IPS-18a (cell line): ENCODE data around the gene ZBTB16.
"Not testable (repeated sequence)": the region's sequence is repeated elsewhere in the genome, so short reads cannot be mapped to it uniquely, and the experiment has no call there.

ENCODE experiments used
- H3K27ac ChIP-seq: one replicate; pipeline ENCODE4 v1.5.1; 2013; ENCODE audit warnings: low read length
- H3K27me3 ChIP-seq: one replicate; pipeline ENCODE4 v1.6.1; 2013; ENCODE audit warnings: mild to moderate bottlenecking, low read length; ENCODE audit not compliant: control insufficient read depth, insufficient read depth
- H3K36me3 ChIP-seq: one replicate; pipeline ENCODE4 v1.6.1; 2013; ENCODE audit warnings: low read depth, low read length; ENCODE audit not compliant: control insufficient read depth
- H3K4me1 ChIP-seq: one replicate; pipeline ENCODE4 v1.6.1; 2013; ENCODE audit warnings: low read depth, low read length; ENCODE audit not compliant: control insufficient read depth
- H3K4me3 ChIP-seq: one replicate; pipeline ENCODE4 v1.5.1; 2013; ENCODE audit warnings: low read length
- H3K9ac ChIP-seq: one replicate; pipeline ENCODE4 v1.6.1; 2013; ENCODE audit warnings: mild to moderate bottlenecking, low read length, moderate library complexity
- H3K9me3 ChIP-seq: one replicate; pipeline ENCODE4 v1.6.1; 2013; ENCODE audit warnings: low read depth, low read length; ENCODE audit not compliant: control insufficient read depth

Gene ZBTB16

DNA sequence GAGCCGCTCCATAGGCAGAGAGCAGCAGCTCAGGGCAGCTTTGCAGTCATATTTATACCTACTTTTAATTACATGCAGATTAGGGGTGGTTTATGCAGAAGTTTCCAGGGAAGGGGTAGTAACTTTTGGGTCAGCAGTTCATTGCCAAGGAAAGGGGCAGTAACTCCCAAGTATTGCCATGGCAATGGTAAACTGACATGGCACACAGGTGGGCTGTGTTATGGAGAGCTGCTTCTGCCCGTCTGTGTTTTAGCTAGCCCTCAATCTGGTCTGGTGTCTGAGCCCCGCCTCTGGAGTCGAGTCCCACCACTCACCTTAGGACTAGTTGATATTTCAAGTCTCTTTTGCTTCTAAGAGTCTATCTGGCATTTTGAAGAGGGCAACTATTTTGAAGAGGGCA lies 12.2 kb upstream of the ZBTB16 start:
- Histone ChIP-seq H3K9me3 (no peaks in the 10 kb centered on the region), H3K9ac (no peak overlapping the region), H3K4me3 (no peak overlapping the region), H3K27ac (no peak overlapping the region), H3K36me3 (no peaks in the 10 kb centered on the region), H3K27me3 (no peaks in the 10 kb centered on the region), H3K4me1 (peaks cover 9% of the 10 kb centered on the region)

DNA sequence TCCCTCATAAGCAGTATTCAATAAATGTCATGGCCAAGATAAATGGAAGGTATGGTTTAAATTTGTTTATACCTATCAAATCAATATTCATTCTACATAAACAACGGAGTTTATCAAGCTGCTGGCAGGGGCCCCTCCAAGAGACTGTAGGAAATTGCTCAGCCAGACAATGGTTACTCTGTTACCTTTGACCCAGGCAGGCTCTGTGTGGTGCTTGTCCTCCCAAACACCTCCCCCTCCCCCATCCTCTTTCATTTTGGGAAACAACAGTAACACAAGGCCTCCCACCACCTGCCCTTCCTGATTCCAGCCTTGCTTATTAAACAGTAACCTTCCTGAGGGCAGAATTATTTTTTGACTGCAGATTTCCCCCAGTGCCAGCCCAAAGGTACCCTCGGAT lies 10.5 kb upstream of the ZBTB16 start:
- no peaks in the 10 kb centered on the region for H3K36me3 ChIP-seq
- no peak overlapping the region for H3K27ac ChIP-seq
- no peaks in the 10 kb centered on the region for H3K9me3 ChIP-seq
- peaks cover 7% of the 10 kb centered on the region for H3K27me3 ChIP-seq
- no peak overlapping the region for H3K9ac ChIP-seq
- no peak overlapping the region for H3K4me3 ChIP-seq
- H3K4me1 ChIP-seq: peaks cover 9% of the 10 kb centered on the region

DNA sequence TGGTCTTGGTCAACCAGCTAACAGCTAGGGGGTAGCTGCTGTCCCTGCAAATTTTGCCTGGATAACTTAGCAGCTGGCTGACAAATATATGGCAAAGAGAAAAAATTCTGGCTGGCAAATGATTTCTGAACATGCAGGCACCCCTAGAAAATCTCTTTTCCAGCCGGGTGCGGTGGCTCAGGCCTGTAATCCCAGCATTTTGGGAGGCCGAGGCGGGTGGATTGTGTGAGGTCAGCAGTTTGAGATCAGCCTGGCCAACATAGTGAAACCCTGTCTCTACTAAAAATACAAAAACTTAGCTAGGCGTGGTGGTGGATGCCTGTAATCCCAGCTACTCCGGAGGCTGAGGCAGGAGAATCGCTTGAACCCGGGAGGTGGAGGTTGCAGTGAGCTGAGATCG lies 9.7 kb upstream of the ZBTB16 start:
- not testable (repeated sequence) for H3K27ac ChIP-seq, H3K4me3 ChIP-seq, H3K9me3 ChIP-seq, H3K4me1 ChIP-seq, H3K9ac ChIP-seq, H3K36me3 ChIP-seq
- peaks cover 12% of the 10 kb centered on the region for H3K27me3 ChIP-seq

DNA sequence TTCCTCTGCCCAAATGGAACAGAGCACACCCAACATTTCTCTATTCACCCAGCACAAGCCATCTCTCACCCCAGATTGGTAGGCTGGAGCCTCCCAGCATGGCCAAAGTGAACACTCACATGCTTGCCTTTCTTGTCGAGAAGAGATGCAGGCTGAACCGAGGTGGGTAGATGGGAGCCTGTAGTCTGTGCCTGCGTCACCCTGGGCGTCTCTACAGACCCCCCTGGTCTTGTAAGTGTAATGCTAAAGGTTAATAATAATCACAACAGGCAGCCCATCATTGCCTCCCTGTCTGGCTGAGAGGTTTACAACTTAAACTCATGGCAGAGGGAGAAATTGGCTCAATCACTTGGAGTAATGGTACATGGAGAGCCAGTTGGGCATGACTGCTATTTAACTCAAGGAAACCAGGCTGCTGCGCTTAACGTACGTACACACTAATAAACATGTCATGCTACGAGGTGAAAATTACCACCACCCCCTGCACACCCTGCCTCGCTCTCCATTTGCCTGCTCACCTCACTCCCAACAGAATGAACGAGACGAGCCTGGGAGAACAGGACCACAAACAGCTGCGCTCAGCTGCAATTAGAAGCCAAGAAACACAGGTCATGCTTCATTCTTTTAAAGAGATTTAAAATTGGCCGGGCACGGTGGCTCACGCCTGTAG lies 9.1 kb upstream of the ZBTB16 start:
- no peak overlapping the region for H3K9ac ChIP-seq
- H3K9me3 ChIP-seq: no peaks in the 10 kb centered on the region
- peaks cover 9% of the 10 kb centered on the region for H3K4me1 ChIP-seq
- no peaks in the 10 kb centered on the region for H3K36me3 ChIP-seq
- no peak overlapping the region for H3K4me3 ChIP-seq
- H3K27me3 ChIP-seq: peaks cover 18% of the 10 kb centered on the region
- no peak overlapping the region for H3K27ac ChIP-seq

DNA sequence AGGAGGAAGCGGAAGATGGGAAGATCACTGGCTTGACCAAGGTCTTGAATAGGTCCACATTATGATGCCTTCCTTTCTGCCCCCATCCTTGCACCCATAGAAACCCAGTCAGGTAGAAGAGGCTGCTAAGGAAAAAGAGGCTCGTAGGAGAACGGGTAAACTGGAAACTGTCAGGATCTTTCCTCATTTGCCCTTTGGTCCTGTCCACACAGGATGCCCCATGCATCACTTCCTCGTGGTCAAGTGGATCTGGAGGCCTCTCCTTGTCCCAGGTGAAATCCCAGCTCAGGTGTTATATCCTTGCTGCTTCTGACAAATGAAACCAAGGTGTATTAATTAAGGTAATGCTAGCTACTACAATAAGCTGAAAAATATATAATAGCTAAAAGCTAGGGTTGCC lies 8.0 kb upstream of the ZBTB16 start:
- H3K4me1 ChIP-seq: peaks cover 9% of the 10 kb centered on the region
- no peaks in the 10 kb centered on the region for H3K9me3 ChIP-seq
- H3K36me3 ChIP-seq: no peaks in the 10 kb centered on the region
- H3K27me3 ChIP-seq: peaks cover 29% of the 10 kb centered on the region
- H3K27ac ChIP-seq: no peak overlapping the region
- H3K4me3 ChIP-seq: no peak overlapping the region
- no peak overlapping the region for H3K9ac ChIP-seq

DNA sequence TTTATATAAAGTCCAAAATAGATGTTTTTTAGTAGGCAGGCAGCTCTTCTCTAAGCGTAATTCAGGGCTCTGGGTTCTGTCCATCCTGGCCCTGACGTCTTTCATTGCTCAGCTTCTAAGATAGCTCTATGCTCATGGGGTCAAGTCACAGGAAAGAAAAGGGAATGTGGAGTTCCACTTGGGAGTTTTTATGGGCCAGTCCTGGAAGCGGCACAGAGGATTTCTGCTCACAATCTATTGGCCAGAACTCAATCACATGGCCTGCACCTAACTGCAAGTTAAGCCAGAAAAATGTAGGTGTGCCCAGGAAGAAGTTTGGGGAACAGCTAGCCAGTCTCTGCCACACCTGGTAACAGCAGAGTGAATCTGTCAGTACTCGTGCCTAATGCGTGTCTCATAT lies 7.4 kb upstream of the ZBTB16 start:
- peaks cover 9% of the 10 kb centered on the region for H3K4me1 ChIP-seq
- no peaks in the 10 kb centered on the region for H3K9me3 ChIP-seq
- H3K27ac ChIP-seq: no peak overlapping the region
- H3K36me3 ChIP-seq: no peaks in the 10 kb centered on the region
- H3K27me3 ChIP-seq: peaks cover 35% of the 10 kb centered on the region
- H3K9ac ChIP-seq: no peak overlapping the region
- H3K4me3 ChIP-seq: no peak overlapping the region

DNA sequence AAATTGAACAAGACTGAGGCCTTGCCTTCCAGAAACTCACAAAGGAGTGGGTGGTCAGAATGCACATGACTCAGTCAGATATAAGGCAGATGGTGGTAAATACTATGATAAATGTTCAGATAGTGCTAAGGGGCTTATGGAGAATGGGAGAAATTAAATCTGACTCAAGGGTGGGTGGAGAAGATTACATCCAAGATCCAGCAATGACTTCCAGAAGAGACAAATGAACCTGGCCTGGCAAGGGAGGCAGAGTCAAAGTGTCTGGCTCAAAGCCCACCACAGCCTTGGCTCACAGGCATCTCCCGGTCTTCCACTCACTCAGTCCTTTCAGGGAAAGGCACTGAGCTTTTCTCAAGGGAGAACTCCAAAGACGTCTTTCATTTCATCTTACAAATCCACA lies 6.1 kb upstream of the ZBTB16 start:
- no peaks in the 10 kb centered on the region for H3K36me3 ChIP-seq
- H3K9ac ChIP-seq: no peak overlapping the region
- H3K9me3 ChIP-seq: no peaks in the 10 kb centered on the region
- H3K4me1 ChIP-seq: peaks cover 21% of the 10 kb centered on the region
- no peak overlapping the region for H3K4me3 ChIP-seq
- peaks cover 48% of the 10 kb centered on the region for H3K27me3 ChIP-seq
- H3K27ac ChIP-seq: no peak overlapping the region

DNA sequence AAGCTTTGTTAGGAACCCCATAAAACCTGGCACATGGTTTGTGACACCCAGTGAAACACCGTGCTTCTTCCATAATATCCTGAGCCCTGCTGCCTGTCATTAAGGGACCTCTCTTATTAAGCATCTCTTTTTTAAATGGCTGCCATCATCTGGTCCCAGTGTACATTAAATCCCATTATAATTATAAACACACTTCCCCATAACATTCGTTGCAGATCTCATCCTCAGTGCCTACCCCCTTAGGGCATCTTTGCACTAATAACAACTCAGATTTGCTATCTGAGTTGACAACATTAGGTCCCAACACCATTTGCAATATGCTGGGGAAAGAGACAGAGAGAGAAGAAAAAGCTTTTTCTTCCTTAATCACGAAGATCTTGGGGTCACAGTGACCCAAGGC lies 4.7 kb upstream of the ZBTB16 start:
- H3K27me3 ChIP-seq: peaks cover 61% of the 10 kb centered on the region

DNA sequence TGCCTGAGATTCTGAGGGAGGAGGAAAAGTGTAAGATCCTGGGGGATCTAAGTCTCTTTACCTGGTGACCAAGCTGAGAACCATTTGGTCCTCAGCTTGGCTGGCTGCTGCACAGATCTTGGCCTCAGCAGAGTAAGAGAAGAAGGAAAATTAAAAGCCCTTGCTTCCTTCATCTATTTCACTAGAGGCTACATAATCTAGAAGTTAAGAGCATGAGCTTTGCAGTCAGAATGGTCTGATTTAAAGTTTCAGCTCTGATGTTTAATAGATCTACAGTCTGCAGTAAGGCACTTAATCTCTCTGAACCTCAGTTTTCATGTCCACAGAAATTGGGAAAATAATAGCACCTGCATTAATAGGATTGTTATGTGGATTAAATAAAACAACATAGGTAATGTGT lies 3.1 kb upstream of the ZBTB16 start:
- no peak overlapping the region for H3K9ac ChIP-seq
- peaks cover 77% of the 10 kb centered on the region for H3K27me3 ChIP-seq
- no peak overlapping the region for H3K4me3 ChIP-seq
- H3K9me3 ChIP-seq: no peaks in the 10 kb centered on the region
- H3K4me1 ChIP-seq: peaks cover 21% of the 10 kb centered on the region
- no peaks in the 10 kb centered on the region for H3K36me3 ChIP-seq
- no peak overlapping the region for H3K27ac ChIP-seq

More for the DNA sequence above, 4.7 kb upstream of the ZBTB16 start:
- Histone ChIP-seq H3K4me1 (peaks cover 19% of the 10 kb centered on the region), H3K9me3 (no peaks in the 10 kb centered on the region), H3K9ac (no peak overlapping the region), H3K4me3 (no peak overlapping the region), H3K36me3 (no peaks in the 10 kb centered on the region), H3K27ac (no peak overlapping the region)

DNA sequence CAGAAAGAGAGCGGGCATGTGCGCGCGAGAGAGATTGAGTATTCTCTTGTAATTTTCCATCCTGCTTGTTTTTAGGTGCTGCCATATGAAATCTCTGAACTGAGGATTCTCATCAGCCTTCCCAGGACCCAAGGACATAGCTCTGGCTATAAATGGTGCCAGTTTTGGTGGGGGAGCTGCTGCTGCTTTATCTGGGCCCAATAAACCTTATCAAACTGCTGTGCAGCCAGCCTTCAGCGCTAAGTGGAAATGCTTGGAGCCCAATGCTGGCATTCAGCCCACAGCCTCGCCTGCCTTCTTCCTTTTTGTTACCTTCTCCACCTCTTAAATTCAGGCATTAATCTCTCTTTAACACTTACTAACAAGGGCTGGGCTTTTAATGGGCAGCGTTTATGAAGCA lies 2.4 kb upstream of the ZBTB16 start:
- H3K4me3 ChIP-seq: no peak overlapping the region
- peaks cover 26% of the 10 kb centered on the region for H3K4me1 ChIP-seq
- no peak overlapping the region for H3K9ac ChIP-seq
- no peaks in the 10 kb centered on the region for H3K9me3 ChIP-seq
- peaks cover 84% of the 10 kb centered on the region for H3K27me3 ChIP-seq
- no peaks in the 10 kb centered on the region for H3K36me3 ChIP-seq
- no peak overlapping the region for H3K27ac ChIP-seq

DNA sequence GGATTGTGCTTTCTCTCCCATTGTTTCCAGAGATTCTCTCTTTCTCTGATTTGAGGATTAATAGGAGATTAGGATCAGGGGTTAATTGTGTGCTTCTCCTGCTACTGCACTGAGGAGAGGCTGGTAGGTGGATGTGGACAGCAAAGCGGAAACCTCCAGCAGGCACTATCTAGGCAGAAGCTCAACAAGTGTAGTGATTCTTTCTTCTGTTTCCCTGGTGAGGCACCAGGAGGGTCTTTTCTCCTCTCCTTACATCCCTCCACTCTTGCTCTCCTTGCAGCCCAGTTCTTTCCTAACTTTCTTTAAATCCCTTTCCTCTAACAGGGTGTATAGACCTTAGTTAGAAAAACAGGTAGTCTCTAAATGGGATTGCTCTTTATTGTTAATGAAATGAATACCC lies 1.9 kb upstream of the ZBTB16 start:
- Histone ChIP-seq H3K9ac (no peak overlapping the region), H3K4me3 (no peak overlapping the region), H3K27ac (no peak overlapping the region), H3K4me1 (peaks cover 26% of the 10 kb centered on the region), H3K36me3 (no peaks in the 10 kb centered on the region), H3K9me3 (no peaks in the 10 kb centered on the region), H3K27me3 (peaks cover 89% of the 10 kb centered on the region)

DNA sequence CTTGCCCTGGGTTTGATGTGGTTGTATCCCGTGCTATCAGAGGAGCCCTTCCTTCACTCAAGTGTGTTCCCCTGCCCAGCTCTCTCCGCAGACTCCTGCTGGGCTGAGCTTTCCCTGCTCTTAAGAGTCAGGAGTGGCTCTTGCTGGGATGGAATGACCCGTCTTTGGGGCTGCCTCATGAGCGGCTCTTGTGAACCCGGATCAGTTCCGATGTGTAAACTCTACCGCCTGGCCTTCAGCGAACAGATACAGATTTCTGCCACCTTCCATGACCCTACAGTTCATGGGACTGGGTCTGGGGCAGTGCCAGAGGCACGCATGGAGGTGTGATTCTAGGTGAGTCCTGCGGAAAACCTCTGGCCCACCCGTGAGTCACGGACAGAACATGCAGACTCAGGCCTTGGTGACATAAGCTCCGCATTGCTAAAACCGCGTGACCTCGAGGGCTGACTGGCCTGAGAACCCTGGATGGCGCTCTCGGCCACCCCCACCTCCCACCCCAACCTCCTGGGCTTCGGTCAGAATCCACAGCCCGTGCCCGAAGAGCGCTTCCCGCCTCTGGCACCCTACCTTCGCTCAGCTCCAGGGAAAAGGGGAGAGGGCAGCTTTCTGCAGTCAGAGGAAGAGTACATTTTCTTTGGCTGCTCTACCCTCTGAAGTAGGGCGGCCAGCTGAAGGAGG lies 1.3 kb upstream of the ZBTB16 start:
- peaks cover 26% of the 10 kb centered on the region for H3K4me1 ChIP-seq
- H3K27me3 ChIP-seq: peaks cover 94% of the 10 kb centered on the region
- no peak overlapping the region for H3K27ac ChIP-seq
- H3K9ac ChIP-seq: no peak overlapping the region
- H3K4me3 ChIP-seq: peak overlapping the region; percentile 57
- no peaks in the 10 kb centered on the region for H3K36me3 ChIP-seq
- H3K9me3 ChIP-seq: no peaks in the 10 kb centered on the region
